Lower leg skin (tissue), 4 donors: ENCODE results near the gene EMC8. TPM values are rescaled to one million over a fixed set of nuclear protein-coding genes. Genes with fewer than 3 reads are reported as not detected.

Experiments
- DNase-seq, 2 donors: peaks; one replicate each; pipeline ENCODE4 v3.0.0-alpha.2; 2019; ENCODE audit warnings: low spot score in 2 of 2
- H3K4me3 ChIP-seq: fragments of 200-600 bp; sonication (generic); 2 replicates; pipeline ENCODE4 v1.5.1; 2017; ENCODE audit warnings: mild to moderate bottlenecking, low read depth; ENCODE audit not compliant: poor library complexity, severe bottlenecking
- POLR2A ChIP-seq, 2 donors: fragments of 450-650 bp; IDR thresholded peaks; one replicate each; pipeline ENCODE4 v1.6.1; 2016 to 2017; ENCODE audit warnings: antibody characterized with exemption in 2 of 2, mild to moderate bottlenecking in 1 of 2, moderate library complexity in 1 of 2
- WGBS, 2 donors: methylation state at CpG; one replicate each; pipeline ENCODE4 v1.1.5; 2018; 5-methylcytosine and 5-hydroxymethylcytosine counted together
- intact Hi-C: fragments of 100-400 bp; cut with DNase I; formaldehyde crosslinking; loops from one replicate; pipeline ENCODE4 v1.15.0; 2023; ENCODE audit warnings: low total_unique reads
- total RNA-seq, 4 donors: library from RNA; depleted of rRNA; stranded (reverse); fragments of >200 nt; gene quantifications; one replicate each; pipeline ENCODE4 v1.1.0, GENCODE V29; 2016
- TF ChIP-seq, protein P1 (sequence below), 3 donors: fragments of 450-650 bp; IDR thresholded peaks; one replicate each; pipeline ENCODE4 v1.5.1; 2016; ENCODE audit warnings: antibody characterized with exemption in 3 of 3, mild to moderate bottlenecking in 3 of 3, moderate library complexity in 2 of 3

EMC8 gene
- total RNA-seq, 4 donors from 2014 or later = 15.5 to 27.5 (median 18.4) TPM

DNA sequence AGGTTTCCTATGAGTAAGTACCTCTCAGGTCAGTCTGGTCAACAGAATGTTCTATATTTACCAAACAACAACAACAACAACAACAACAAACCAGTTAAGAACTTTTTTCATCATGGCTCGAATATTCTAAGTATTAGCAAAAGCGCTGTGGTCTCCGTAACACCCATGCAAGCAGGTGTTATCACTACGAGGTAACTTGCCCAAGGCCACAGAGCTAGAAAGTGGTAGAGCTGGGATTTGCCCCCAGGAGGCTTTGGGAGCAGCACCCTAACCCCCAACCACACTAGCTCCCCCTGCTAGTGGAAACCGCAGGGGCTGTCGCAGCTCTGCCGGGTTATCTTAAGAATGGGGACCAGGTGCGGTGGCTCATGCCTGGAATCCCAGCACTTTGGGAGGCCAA is 24.5 kb downstream of the EMC8 start:
- no peak for DNase-seq
- 91 to 98% methylated on average over 8 of the region's 8 CpGs for WGBS, 2 donors
- TF ChIP-seq POLR2A (IDR thresholded peaks at IDR 0.05) = no peak
- TF ChIP-seq, protein P1, sequence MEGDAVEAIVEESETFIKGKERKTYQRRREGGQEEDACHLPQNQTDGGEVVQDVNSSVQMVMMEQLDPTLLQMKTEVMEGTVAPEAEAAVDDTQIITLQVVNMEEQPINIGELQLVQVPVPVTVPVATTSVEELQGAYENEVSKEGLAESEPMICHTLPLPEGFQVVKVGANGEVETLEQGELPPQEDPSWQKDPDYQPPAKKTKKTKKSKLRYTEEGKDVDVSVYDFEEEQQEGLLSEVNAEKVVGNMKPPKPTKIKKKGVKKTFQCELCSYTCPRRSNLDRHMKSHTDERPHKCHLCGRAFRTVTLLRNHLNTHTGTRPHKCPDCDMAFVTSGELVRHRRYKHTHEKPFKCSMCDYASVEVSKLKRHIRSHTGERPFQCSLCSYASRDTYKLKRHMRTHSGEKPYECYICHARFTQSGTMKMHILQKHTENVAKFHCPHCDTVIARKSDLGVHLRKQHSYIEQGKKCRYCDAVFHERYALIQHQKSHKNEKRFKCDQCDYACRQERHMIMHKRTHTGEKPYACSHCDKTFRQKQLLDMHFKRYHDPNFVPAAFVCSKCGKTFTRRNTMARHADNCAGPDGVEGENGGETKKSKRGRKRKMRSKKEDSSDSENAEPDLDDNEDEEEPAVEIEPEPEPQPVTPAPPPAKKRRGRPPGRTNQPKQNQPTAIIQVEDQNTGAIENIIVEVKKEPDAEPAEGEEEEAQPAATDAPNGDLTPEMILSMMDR (IDR thresholded peaks at IDR 0.05) = no peak
- intact Hi-C loops = no loop called here
- no peak overlapping the region for H3K4me3 ChIP-seq

DNA sequence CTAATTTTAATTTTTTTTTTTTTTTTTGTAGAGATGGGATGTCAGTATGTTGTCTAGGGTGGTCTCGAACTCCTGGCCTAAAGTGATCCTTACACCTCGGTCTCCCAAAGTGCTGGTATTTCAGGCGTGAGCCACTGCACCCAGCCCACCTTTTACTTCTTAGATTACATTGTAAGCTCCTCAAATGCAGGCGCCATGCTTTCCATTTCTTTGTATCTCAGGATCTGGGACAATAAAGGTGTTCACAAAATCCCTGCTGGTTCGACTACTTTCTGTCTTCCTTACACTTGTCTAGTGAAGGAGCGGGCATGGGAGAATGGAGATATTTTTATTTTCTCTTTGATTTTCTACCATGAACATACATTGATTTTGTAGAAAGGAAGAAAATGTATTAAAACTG is 25.2 kb downstream of the EMC8 start:
- TF ChIP-seq, protein P1 (IDR thresholded peaks at IDR 0.05) = no peak
- TF ChIP-seq POLR2A (IDR thresholded peaks at IDR 0.05) = no peak
- intact Hi-C loops = no loop called here
- no peak for DNase-seq
- no peak overlapping the region for H3K4me3 ChIP-seq
- whole genome bisulfite sequencing, 2 donors = 77 to 80% methylated on average over 6 of the region's 6 CpGs

- intact Hi-C loops = no loop called here
- no peak for TF ChIP-seq POLR2A (IDR thresholded peaks at IDR 0.05)
- TF ChIP-seq, protein P1 (IDR thresholded peaks at IDR 0.05) = no peak
- WGBS, 2 donors = 93 to 99% methylated on average over 6 of the region's 6 CpGs
- DNase-seq = no peak
- H3K4me3 ChIP-seq = no peak overlapping the region
Observed at GRCh38 chr16:85773044-85773443, 26.3 kb downstream of the EMC8 start.

- 84 to 88% methylated on average over 6 of the region's 6 CpGs for WGBS, 2 donors
- no peak for TF ChIP-seq POLR2A (IDR thresholded peaks at IDR 0.05)
- TF ChIP-seq, protein P1 (IDR thresholded peaks at IDR 0.05) = no peak
- no peak for DNase-seq
- no peak overlapping the region for H3K4me3 ChIP-seq
- intact Hi-C loops = no loop called here
Observed at GRCh38 chr16:85770741-85771140, 28.6 kb downstream of the EMC8 start.

GRCh38 chr16:85768199-85768598 is 31.1 kb downstream of the EMC8 start:
- 55 to 66% methylated on average over 2 of the region's 2 CpGs for WGBS, 2 donors
- DNase-seq = no peak
- TF ChIP-seq, protein P1 (IDR thresholded peaks at IDR 0.05) = no peak
- no peak for TF ChIP-seq POLR2A (IDR thresholded peaks at IDR 0.05)
- intact Hi-C loops = no loop called here
- H3K4me3 ChIP-seq = no peak overlapping the region

DNA sequence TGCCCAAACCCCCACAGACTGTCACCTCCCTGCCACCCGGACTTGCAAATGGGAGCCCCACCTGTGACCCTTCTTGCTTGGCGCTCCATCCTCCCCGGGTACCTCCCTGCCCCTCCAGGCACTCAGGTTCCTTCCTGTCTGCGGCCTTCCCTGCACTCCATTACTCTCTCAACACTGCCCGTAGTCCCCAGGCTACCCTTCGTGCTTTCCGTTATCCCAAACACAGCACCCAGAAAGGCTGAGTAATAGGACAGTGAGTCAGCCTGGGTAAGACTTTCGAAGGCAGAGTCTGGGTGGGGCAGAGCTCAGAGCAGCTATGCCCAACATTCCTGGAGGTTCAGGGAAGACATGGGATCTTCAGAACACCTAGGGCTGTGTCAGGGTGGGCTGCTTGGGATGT is 31.8 kb downstream of the EMC8 start:
- DNase-seq = no peak
- no peak for TF ChIP-seq POLR2A (IDR thresholded peaks at IDR 0.05)
- TF ChIP-seq, protein P1 (IDR thresholded peaks at IDR 0.05) = no peak
- no peak overlapping the region for H3K4me3 ChIP-seq
- WGBS, 2 donors = 46 to 48% methylated on average over 8 of the region's 8 CpGs
- intact Hi-C loops = no loop called here
